Measurements from ENCODE around the gene VAPA. TPM values are rescaled to one million over a fixed set of nuclear protein-coding genes. Genes with fewer than 3 reads are reported as not detected.

Gene VAPA
- total and polyA plus RNA-seq, 9 of the 15 experiments (the other 6 are each of a cell fraction or from before 2014, with no cell fraction given) = 219 to 902 (median 526) TPM

GRCh38 chr18:9914584-9915290 is 921 bp downstream of the VAPA start (continued):
- TF ChIP-seq TEAD4 (IDR thresholded peaks at IDR 0.05; ENCODE audit: low read length) (peak; percentile 80), TEAD4 (CRISPR knock-in tag; IDR thresholded peaks at IDR 0.05; ENCODE audit: borderline replicate concordance) (no peak), CREBBP (IDR thresholded peaks at IDR 0.05; ENCODE audit: low read depth, low read length) (no peak), IRF9 (tag; IDR thresholded peaks at IDR 0.05) (no peak), BDP1 (IDR thresholded peaks at IDR 0.05; ENCODE audit: insufficient read depth, insufficient read length) (no peak), HES1 (IDR thresholded peaks at IDR 0.05; ENCODE audit: low read depth) (peak; percentile 68; the same call in 1 of the 2 replicates), HCFC1 (IDR thresholded peaks at IDR 0.05; ENCODE audit: low read depth, low read length) (no peak), NFE2 (IDR thresholded peaks at IDR 0.05; ENCODE audit: low read depth) (0 out of 2 replicates have a peak, but pooled peaks have one; percentile 1), TRIM28 (IDR thresholded peaks at IDR 0.05) (no peak), BRF2 (IDR thresholded peaks at IDR 0.05; ENCODE audit: borderline replicate concordance, insufficient read depth, insufficient read length) (no peak), RFX7 (CRISPR knock-in tag; IDR thresholded peaks at IDR 0.05) (0 out of 2 replicates have a peak, but pooled peaks have one; percentile 10), TFAM (CRISPR knock-in tag; conservative IDR thresholded peaks at IDR 0.05) (no peak), CHD4 (IDR thresholded peaks at IDR 0.05; ENCODE audit: insufficient read depth, insufficient replicate concordance, low read depth, low read length, poor library complexity, severe bottlenecking) (no peak), ZKSCAN8 (CRISPR knock-in tag; IDR thresholded peaks at IDR 0.05) (no peak), ZNF324 (CRISPR knock-in tag; IDR thresholded peaks at IDR 0.05) (no peak), DACH1 (IDR thresholded peaks at IDR 0.05; ENCODE audit: partially characterized antibody) (no peak), CREB3L1 (IDR thresholded peaks at IDR 0.05; ENCODE audit: borderline replicate concordance, low read depth) (peak; percentile 20; the same call in 1 of the 2 replicates), CREM (IDR thresholded peaks at IDR 0.05; ENCODE audit: low read depth) (peak; percentile 54), RBM25 (IDR thresholded peaks at IDR 0.05; ENCODE audit: low read depth, low read length, severe bottlenecking) (no peak), ZKSCAN3 (CRISPR knock-in tag; IDR thresholded peaks at IDR 0.05) (no peak), VEZF1 (CRISPR knock-in tag; IDR thresholded peaks at IDR 0.05) (no peak), NR0B1 (IDR thresholded peaks at IDR 0.05; ENCODE audit: partially characterized antibody) (no peak)
